Ovary (tissue), 9 donors: ENCODE data around the gene RPL15. TPM values are rescaled to one million over a fixed set of nuclear protein-coding genes. Genes with fewer than 3 reads are reported as not detected.

Source experiments
- DNase-seq, 5 donors: peaks; one replicate each; pipeline ENCODE4 v3.0.0-alpha.2; 2019 to 2020
- H3K27ac ChIP-seq, 2 donors: fragments of 200-600 bp; one replicate each; pipeline versions ENCODE4 v1.5.1 to v1.8.0; 2019 to 2022
- H3K27me3 ChIP-seq: fragments of 200-600 bp; one replicate; pipeline ENCODE4 v1.8.0; 2022
- H3K36me3 ChIP-seq: fragments of 200-600 bp; sonication (generic); one replicate; pipeline ENCODE4 v1.5.1; 2019
- H3K4me1 ChIP-seq: one replicate; pipeline ENCODE4 v1.8.1; 2013; ENCODE audit warnings: mild to moderate bottlenecking, moderate library complexity; ENCODE audit not compliant: insufficient read depth
- H3K4me3 ChIP-seq: fragments of 200-600 bp; sonication (generic); one replicate; pipeline ENCODE4 v1.5.1; 2017
- H3K9me3 ChIP-seq, 2 donors: fragments of 200-600 bp in 1 of 2; sonication (generic) in 1 of 2; one replicate each; pipeline versions ENCODE4 v1.5.1 to v1.8.1; 2013 to 2019; ENCODE audit warnings: mild to moderate bottlenecking in 1 of 2, moderate library complexity in 1 of 2
- CTCF ChIP-seq, 3 donors: fragments of 450-650 bp in 2 of 3; fragments of 200-600 bp in 1 of 3; IDR thresholded peaks; one replicate each; pipeline versions ENCODE4 v1.5.1 to v1.8.0; 2016 to 2022; ENCODE audit warnings: antibody characterized with exemption in 3 of 3, mild to moderate bottlenecking in 1 of 3
- EP300 ChIP-seq: sonication (generic); formaldehyde crosslinking; IDR thresholded peaks from one replicate; pipeline ENCODE4 v1.6.1; 2017; ENCODE audit warnings: antibody characterized with exemption
- POLR2A ChIP-seq: fragments of 450-650 bp; IDR thresholded peaks from one replicate; pipeline ENCODE4 v1.6.1; 2017; ENCODE audit warnings: antibody characterized with exemption, mild to moderate bottlenecking, moderate library complexity
- WGBS, 3 donors: extraction: QIAGEN DNeasy Blood & Tissue Kit in 1 of 3; methylation state at CpG; one replicate each; pipeline versions ENCODE4 v1.1.5 to v1.1.7; 2013 to 2017; 5-methylcytosine and 5-hydroxymethylcytosine counted together
- intact Hi-C, 4 donors: fragments of 100-400 bp; cut with DNase I; formaldehyde crosslinking; loops; one replicate each; pipeline versions ENCODE4 v1.11.0 to v1.15.1; 2022 to 2023
- polyA plus RNA-seq, 2 donors: library from polyadenylated mRNA; stranded (reverse); fragments of 200-250 nt in 1 of 2; fragments of 350-450 nt in 1 of 2; fragmentation: Illumina TruSeq in 1 of 2; extraction: RNeasy Lipid Tissue Mini Kit (QIAGEN cat#74804) in 1 of 2; gene quantifications; one replicate each; pipeline ENCODE4 v1.2.3, GENCODE V29; 2013 to 2014
- total RNA-seq, 7 donors: library from RNA; depleted of rRNA in 2 of 7; stranded (reverse); fragments of >200 nt in 2 of 7; fragmentation: NEBNext Ultra II Directional in 3 of 7; extraction: Animal tissue kit (Norgen Biotek cat#: 25700) in 3 of 7; gene quantifications; one replicate each; pipeline versions ENCODE4 v1.1.0 to v1.2.4, GENCODE V29; 2016 to 2023
- donor health status: DM: no; HTN: no; CAD: no; lungs with moderate emphysema.
- donor health status: DM: no; HTN: no; CAD: no.
- donor health status: Bipolar disorder and iron deficiency.
- donor health status: DM: yes; HTN: yes; CAD: no.
- donor health status: DM: no; HTN: no; CAD: no.
- donor health status: DM: yes; HTN: yes; CAD: no.

The RPL15 gene
- total and polyA plus RNA-seq, 9 donors = 3,013 to 6,966 (median 4,015) TPM

DNA sequence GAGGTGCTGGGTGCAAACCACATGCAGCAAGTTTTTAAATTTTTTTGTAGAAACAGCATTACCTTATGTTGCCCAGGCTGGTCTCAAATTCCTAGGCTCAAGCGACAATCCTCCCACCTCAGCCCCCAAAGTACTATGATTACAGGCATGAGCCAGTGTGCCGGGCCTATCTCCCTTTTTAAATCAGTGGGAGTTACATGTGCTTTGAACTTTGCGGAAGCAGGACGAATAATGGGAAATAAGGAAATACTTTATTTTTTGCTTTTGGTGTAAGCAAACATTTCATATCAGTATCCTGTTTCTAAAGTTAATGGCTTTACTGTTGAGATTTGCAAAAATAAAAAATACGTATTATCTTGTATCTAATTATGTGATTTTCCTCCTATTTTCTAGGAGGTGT is 37.2 kb downstream of the RPL15 start:
- no peaks in the 10 kb centered on the region for H3K9me3 ChIP-seq
- H3K27ac ChIP-seq = no peak overlapping the region
- 31 to 48% (median 41%) methylated on average over 5 of the region's 5 CpGs for WGBS, 3 donors
- no peak overlapping the region for H3K4me3 ChIP-seq
- no peaks in the 10 kb centered on the region for H3K36me3 ChIP-seq
- H3K27me3 ChIP-seq = no peaks in the 10 kb centered on the region
- intact Hi-C loops = no loop called here
- TF ChIP-seq CTCF (IDR thresholded peaks at IDR 0.05) = no peak
- DNase-seq = no peak
- peaks cover 18% of the 10 kb centered on the region for H3K4me1 ChIP-seq

- Histone ChIP-seq H3K4me3 (no peak overlapping the region), H3K27me3 (no peaks in the 10 kb centered on the region), H3K9me3 (no peaks in the 10 kb centered on the region), H3K27ac (no peak overlapping the region), H3K36me3 (no peaks in the 10 kb centered on the region), H3K4me1 (peaks cover 18% of the 10 kb centered on the region)
- no peak for TF ChIP-seq EP300
- TF ChIP-seq CTCF (IDR thresholded peaks at IDR 0.05) = no peak
- DNase-seq = no peak
- intact Hi-C loops = no loop called here
- 84 to 91% (median 85%) methylated on average over 3 of the region's 3 CpGs for WGBS, 3 donors
Measured at GRCh38 chr3:23956701-23957100, 39.8 kb downstream of the RPL15 start.

DNA sequence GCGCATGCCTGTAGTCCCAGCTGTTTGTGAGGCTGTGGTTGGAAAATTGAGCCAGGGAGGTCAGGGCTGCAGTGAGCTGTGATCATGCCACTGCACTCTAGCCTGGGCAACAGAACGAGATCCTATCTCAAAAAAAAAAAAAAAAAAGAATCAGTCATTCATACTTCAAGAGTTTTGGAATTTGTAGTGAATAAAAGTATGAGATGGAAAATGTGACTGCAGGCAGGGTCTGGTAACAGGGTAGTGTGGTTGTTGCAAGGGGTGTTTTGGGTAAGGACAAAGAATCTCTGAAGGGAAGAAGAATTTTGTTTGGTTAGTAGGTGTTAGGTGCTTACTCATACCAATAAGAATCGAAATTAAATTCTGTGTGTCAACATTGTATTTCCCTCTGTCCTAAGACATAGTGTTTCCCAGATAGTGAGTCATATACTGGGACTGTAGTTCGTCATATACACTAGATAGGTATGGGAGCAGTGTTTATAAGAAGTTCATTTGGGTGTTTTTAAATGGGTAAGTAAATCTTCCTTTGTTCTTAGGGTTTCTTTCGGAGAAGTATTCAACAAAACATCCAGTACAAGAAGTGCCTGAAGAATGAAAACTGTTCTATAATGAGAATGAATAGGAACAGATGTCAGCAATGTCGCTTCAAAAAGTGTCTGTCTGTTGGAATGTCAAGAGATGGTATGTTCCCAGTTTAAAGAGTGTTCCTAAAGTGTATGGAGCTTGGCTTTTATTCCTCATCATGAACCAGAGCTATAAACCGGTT is 42.4 kb downstream of the RPL15 start:
- no peak overlapping the region for H3K27ac ChIP-seq
- intact Hi-C loops = no loop called here
- no peaks in the 10 kb centered on the region for H3K27me3 ChIP-seq
- WGBS, 3 donors = 63 to 65% (median 63%) methylated on average over 7 of the region's 7 CpGs
- H3K4me1 ChIP-seq = peaks cover 7% of the 10 kb centered on the region
- no peak overlapping the region for H3K4me3 ChIP-seq
- DNase-seq = no peak
- no peaks in the 10 kb centered on the region for H3K9me3 ChIP-seq
- H3K36me3 ChIP-seq = no peaks in the 10 kb centered on the region
- no peak for TF ChIP-seq CTCF (IDR thresholded peaks at IDR 0.05)
- TF ChIP-seq POLR2A = no peak
- no peak for TF ChIP-seq EP300

- Histone ChIP-seq H3K27ac (no peak overlapping the region), H3K4me3 (no peak overlapping the region), H3K4me1 (no peaks in the 10 kb centered on the region), H3K36me3 (no peaks in the 10 kb centered on the region), H3K9me3 (no peaks in the 10 kb centered on the region), H3K27me3 (no peaks in the 10 kb centered on the region)
- no peak for DNase-seq
- intact Hi-C loops = no loop called here
- WGBS, 3 donors = 18 to 25% (median 21%) methylated on average over 1 of the region's 1 CpG
- TF ChIP-seq EP300 (no peak), CTCF (IDR thresholded peaks at IDR 0.05) (no peak), POLR2A (no peak)
Measured at GRCh38 chr3:23960649-23961048, 43.7 kb downstream of the RPL15 start.
